ENCODE data around the gene MBLAC1. TPM values are rescaled to one million over a fixed set of nuclear protein-coding genes. Genes with fewer than 3 reads are reported as not detected.

The MBLAC1 gene
- total and polyA plus RNA-seq, 10 of the 15 experiments (the other 5 are each of a cell fraction or from before 2014, with no cell fraction given), result 0.24 to 3.2 (median 1.8) TPM; not detected in 1

DNA sequence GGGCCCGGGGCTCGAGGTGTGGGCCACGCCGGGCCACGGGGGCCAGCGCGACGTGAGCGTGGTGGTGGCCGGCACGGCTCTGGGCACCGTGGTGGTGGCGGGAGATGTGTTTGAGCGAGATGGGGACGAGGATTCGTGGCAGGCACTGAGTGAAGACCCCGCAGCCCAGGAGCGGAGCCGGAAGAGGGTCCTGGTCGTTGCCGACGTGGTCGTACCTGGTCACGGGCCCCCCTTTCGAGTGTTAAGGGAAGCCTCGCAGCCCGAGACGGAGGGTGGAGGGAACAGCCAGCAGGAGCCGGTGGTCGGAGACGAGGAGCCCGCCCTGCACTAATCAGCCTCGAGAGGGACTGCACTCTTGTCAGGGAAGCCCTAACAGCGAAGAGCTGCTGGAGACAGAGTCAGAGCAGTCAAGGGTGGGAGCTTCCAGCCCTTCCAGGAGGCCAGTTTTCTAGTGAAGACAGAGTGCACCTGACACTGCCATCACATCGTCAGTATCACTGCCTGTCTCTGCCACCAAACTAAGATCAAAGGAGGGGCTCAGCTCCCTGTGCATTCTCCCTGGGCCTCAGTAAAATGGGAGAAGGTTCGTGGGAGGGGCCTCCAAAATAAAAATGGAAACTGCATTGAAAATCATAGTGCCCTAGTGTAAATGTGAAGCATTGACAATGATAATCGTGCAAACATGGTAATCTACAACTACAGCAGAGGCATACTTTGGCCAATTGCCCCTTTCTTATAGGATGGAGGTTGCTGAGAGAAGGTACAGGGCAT, 1.3 kb downstream of the MBLAC1 start:
- no peaks in the 10 kb centered on the region for H4K20me1 ChIP-seq (ENCODE audit: control insufficient read depth, insufficient read depth)
- ChIA-PET POLR2A (interaction anchor here (0.5 to 2.2 kb wide), 6 partner anchors 27 to 301 kb away, joined by 3 to 8 read pairs (median 4); partner anchors contain the start of genes AP4M1, MCM7, MEPCE and TRIM4), RAD21 (ENCODE audit: unreplicated experiment) (interaction anchor here (1.4 to 5.1 kb wide), 8 partner anchors 10 to 213 kb away, joined by 4 to 31 read pairs (median 7); partner anchors contain the start of gene ZKSCAN1), CTCF (interaction anchor here (0.5 to 7.9 kb wide), 12 partner anchors 10 to 217 kb away, joined by 3 to 107 read pairs (median 4); partner anchors contain the start of genes AZGP1 and PVRIG), SMC1A (ENCODE audit: uncharacterized antibody, unreplicated experiment) (interaction anchor here (0.9 to 3.1 kb wide), 11 partner anchors 10 to 214 kb away, joined by 3 to 17 read pairs (median 4); partner anchors contain the start of genes AP4M1 and MCM7)
- DNase-seq (ENCODE audit: low read depth, low spot score) (no peak), FAIRE-seq (no peak), ATAC-seq (peak; percentile 46)
- H3K9me3 ChIP-seq (replicated peaks; ENCODE audit: control insufficient read depth, insufficient read depth, low read length), result no peaks in the 10 kb centered on the region
- peaks cover 13% of the 10 kb centered on the region for H3K79me2 ChIP-seq (ENCODE audit: control insufficient read depth, insufficient read depth, low read length)
- H3K4me1 ChIP-seq (ENCODE audit: control insufficient read depth, insufficient read depth, low read length), result peaks cover 17% of the 10 kb centered on the region
- H3K9ac ChIP-seq (ENCODE audit: control insufficient read depth, insufficient read depth, low read length), result peak overlapping the region; percentile 87
- H3K27me3 ChIP-seq (replicated peaks in 1 of 2; ENCODE audit: control insufficient read depth in 2 of 2, insufficient read depth in 2 of 2, low read length in 1 of 2), result no peaks in the 10 kb centered on the region
- in situ Hi-C loops (cut with MboI) (no loop called here), intact Hi-C loops (cut with micrococcal nuclease; ENCODE audit: unreplicated experiment) (loop anchor here (1.0 to 5.0 kb wide), 4 partner anchors 27 to 151 kb away; partner anchors contain the start of genes AP4M1, AZGP1 and MCM7)
- H3K27ac ChIP-seq (ENCODE audit: control insufficient read depth, insufficient read depth), result peak overlapping the region; percentile 99
- H3K4me2 ChIP-seq (ENCODE audit: control insufficient read depth, insufficient read depth), result peak overlapping the region; percentile 81
- TSS peak; percentile 65 for BruUV-seq (replicated peaks)
- H2AFZ ChIP-seq (ENCODE audit: control insufficient read depth, low read depth, low read length), result peak overlapping the region; percentile 98
- H3K4me3 ChIP-seq, result peak overlapping the region; percentile 75
- WGBS (ENCODE audit: insufficient coverage, insufficient replicate concordance, low lambda C conversion rate, missing lambda C conversion rate), result 2% methylated on average over 37 of the region's 37 CpGs
- TF ChIP-seq, protein P1, sequence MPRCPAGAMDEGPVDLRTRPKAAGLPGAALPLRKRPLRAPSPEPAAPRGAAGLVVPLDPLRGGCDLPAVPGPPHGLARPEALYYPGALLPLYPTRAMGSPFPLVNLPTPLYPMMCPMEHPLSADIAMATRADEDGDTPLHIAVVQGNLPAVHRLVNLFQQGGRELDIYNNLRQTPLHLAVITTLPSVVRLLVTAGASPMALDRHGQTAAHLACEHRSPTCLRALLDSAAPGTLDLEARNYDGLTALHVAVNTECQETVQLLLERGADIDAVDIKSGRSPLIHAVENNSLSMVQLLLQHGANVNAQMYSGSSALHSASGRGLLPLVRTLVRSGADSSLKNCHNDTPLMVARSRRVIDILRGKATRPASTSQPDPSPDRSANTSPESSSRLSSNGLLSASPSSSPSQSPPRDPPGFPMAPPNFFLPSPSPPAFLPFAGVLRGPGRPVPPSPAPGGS (IDR thresholded peaks at IDR 0.05; ENCODE audit: borderline replicate concordance, insufficient read depth, low read depth, low read length, poor library complexity, severe bottlenecking), result no peak
- TF ChIP-seq, protein P2, sequence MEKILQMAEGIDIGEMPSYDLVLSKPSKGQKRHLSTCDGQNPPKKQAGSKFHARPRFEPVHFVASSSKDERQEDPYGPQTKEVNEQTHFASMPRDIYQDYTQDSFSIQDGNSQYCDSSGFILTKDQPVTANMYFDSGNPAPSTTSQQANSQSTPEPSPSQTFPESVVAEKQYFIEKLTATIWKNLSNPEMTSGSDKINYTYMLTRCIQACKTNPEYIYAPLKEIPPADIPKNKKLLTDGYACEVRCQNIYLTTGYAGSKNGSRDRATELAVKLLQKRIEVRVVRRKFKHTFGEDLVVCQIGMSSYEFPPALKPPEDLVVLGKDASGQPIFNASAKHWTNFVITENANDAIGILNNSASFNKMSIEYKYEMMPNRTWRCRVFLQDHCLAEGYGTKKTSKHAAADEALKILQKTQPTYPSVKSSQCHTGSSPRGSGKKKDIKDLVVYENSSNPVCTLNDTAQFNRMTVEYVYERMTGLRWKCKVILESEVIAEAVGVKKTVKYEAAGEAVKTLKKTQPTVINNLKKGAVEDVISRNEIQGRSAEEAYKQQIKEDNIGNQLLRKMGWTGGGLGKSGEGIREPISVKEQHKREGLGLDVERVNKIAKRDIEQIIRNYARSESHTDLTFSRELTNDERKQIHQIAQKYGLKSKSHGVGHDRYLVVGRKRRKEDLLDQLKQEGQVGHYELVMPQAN (conservative IDR thresholded peaks at IDR 0.05), result 0 out of 2 replicates have a peak, but pooled peaks have one; percentile 18
- TF ChIP-seq IRF4 (IDR thresholded peaks at IDR 0.05; ENCODE audit: low read depth, low read length) (no peak), GATAD2B (conservative IDR thresholded peaks at IDR 0.05; ENCODE audit: low read depth) (0 out of 2 replicates have a peak, but pooled peaks have one; percentile 60), HDGF (IDR thresholded peaks at IDR 0.05) (0 out of 2 replicates have a peak, but pooled peaks have one; percentile 46), IKZF1 (conservative IDR thresholded peaks at IDR 0.05) (peak; percentile 11; the same call in 1 of the 2 replicates)
- H3K36me3 ChIP-seq (ENCODE audit: control insufficient read depth in 2 of 2, insufficient read depth in 2 of 2, low read length in 1 of 2), result no peaks in the 10 kb centered on the region

Measured in GM12878 (cell line).